Measurements from ENCODE around the gene DPAGT1.
"Not testable (repeated sequence)": the region's sequence is repeated elsewhere in the genome, so short reads cannot be mapped to it uniquely, and the experiment has no call there.

The DPAGT1 gene

GRCh38 chr11:119115484-119116234 lies 14.0 kb upstream of the DPAGT1 start:
- DNase-seq = peak; percentile 41

GRCh38 chr11:119114351-119114750 lies 12.7 kb upstream of the DPAGT1 start:
- no peak for DNase-seq

GRCh38 chr11:119113716-119114115 lies 12.1 kb upstream of the DPAGT1 start:
- no peak for DNase-seq

GRCh38 chr11:119112314-119113020 lies 10.8 kb upstream of the DPAGT1 start:
- DNase-seq = no peak

GRCh38 chr11:119111361-119111925 lies 9.8 kb upstream of the DPAGT1 start:
- no peak for DNase-seq

- DNase-seq = no peak
Measured at GRCh38 chr11:119110439-119110838, 8.8 kb upstream of the DPAGT1 start.

- DNase-seq = no peak
Measured at GRCh38 chr11:119109843-119110242, 8.2 kb upstream of the DPAGT1 start.

GRCh38 chr11:119108857-119109221 lies 7.2 kb upstream of the DPAGT1 start:
- DNase-seq = no peak

GRCh38 chr11:119108146-119108856 lies 6.6 kb upstream of the DPAGT1 start:
- peak; percentile 65 for DNase-seq

- DNase-seq = no peak
Measured at GRCh38 chr11:119107538-119108145, 6.0 kb upstream of the DPAGT1 start.

- DNase-seq = peak; percentile 96
Measured at GRCh38 chr11:119106564-119107537, 5.2 kb upstream of the DPAGT1 start, which contains the start of gene C2CD2L. Gene C2CD2L (plus strand): TSS chr11:119107344. CDS start chr11:119107742, 398 bp downstream.

- no peak for DNase-seq
Measured at GRCh38 chr11:119103793-119104192, 2.1 kb upstream of the DPAGT1 start.

GRCh38 chr11:119103161-119103664 lies 1.6 kb upstream of the DPAGT1 start:
- not testable (repeated sequence) for DNase-seq

GRCh38 chr11:119100994-119101758 lies 477 bp downstream of the DPAGT1 start:
- DNase-seq = peak; percentile 65

- DNase-seq = peak; percentile 30
Measured at GRCh38 chr11:119100246-119100970, 1.2 kb downstream of the DPAGT1 start.

- no peak for DNase-seq
Measured at GRCh38 chr11:119099711-119100110, 1.9 kb downstream of the DPAGT1 start.

GRCh38 chr11:119095066-119095880 lies 6.4 kb downstream of the DPAGT1 start:
- DNase-seq = peak; percentile 100

- DNase-seq = peak; percentile 78
Measured at GRCh38 chr11:119094816-119095065, 6.9 kb downstream of the DPAGT1 start.
